C4-2B (cell line): ENCODE measurements around the gene ANGPTL1.

Experiments used
- CTCF ChIP-seq: fragments of 450-650 bp; conservative IDR thresholded peaks from 2 replicates; pipeline ENCODE4 v1.5.1; 2017; ENCODE audit warnings: mild to moderate bottlenecking
- ZFX ChIP-seq: fragments of 450-650 bp; IDR thresholded peaks from 2 replicates; pipeline ENCODE4 v1.6.1; 2017

GRCh38 chr1:178810585-178810984, 60.3 kb downstream of the ANGPTL1 start:
- no peak for TF ChIP-seq CTCF
- TF ChIP-seq ZFX = no peak
